HG03520 (cell line): ENCODE measurements around the gene TFPT.
A peak's percentile ranks its signal among the peaks of the same experiment; 100 is the strongest.

ENCODE experiments used
- ATAC-seq: cut with Tn5 transposase; IDR thresholded peaks from one replicate; pipeline ENCODE4 v1.9.1; 2021; ENCODE audit warnings: mild to moderate bottlenecking, moderate library complexity; ENCODE audit not compliant: unreplicated experiment

TFPT gene, protein sequence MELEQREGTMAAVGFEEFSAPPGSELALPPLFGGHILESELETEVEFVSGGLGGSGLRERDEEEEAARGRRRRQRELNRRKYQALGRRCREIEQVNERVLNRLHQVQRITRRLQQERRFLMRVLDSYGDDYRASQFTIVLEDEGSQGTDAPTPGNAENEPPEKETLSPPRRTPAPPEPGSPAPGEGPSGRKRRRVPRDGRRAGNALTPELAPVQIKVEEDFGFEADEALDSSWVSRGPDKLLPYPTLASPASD

DNA sequence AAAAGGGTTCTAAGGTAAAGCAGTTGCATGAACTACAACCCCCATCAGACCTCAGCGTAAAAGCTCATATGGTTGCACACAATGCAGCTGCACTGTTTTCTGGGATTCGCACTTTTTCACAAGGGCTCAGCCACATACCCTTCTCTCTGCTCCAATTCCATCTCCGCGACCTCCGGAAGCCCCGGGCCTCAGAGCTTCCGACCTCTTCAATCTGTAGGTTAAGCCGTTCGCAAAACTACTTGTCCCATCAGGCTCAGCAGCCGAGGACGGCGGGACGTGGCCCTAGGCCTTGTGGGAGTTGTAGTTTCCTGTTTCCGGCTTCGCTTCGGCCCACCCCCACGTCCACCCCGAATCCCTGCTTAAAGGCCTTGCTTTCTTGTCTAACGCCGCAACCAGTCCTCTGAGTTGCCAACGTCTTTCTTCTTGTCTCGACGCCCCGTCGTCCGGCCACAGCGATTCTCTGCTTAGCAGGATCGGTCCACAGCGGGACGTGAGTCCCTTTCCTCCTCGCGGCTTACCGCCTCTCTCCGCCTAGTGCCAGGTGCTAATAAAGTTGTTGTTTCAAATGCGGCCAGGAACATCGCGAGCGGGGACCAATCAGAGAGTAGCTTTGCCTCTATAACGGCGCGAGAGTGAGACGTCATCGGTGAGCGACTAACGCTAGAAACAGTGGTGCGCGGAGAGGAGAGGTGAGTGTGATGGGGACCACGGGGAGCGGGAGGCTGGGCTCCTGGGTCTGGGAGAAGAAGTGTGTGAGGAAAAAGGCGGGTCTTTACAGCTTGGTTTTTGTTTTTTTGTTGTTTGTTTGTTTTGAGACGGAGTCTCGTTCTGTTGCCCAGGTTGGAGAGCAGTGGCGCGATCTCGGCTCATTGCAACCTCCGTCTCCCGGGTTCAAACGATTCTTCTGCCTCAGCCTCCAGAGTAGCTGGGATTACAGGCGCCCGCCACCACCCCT, at the start of gene TFPT, which contains the start of gene PRPF31:
TFPT (minus strand) TSS at position 549 of the 955 bp plus-strand sequence; CDS start at position 161, 388 bp downstream.
PRPF31 (plus strand) TSS at position 646 of the 955 bp plus-strand sequence. CDS start 2,525 bp downstream, outside the sequence.
- peak; percentile 72 for ATAC-seq

DNA sequence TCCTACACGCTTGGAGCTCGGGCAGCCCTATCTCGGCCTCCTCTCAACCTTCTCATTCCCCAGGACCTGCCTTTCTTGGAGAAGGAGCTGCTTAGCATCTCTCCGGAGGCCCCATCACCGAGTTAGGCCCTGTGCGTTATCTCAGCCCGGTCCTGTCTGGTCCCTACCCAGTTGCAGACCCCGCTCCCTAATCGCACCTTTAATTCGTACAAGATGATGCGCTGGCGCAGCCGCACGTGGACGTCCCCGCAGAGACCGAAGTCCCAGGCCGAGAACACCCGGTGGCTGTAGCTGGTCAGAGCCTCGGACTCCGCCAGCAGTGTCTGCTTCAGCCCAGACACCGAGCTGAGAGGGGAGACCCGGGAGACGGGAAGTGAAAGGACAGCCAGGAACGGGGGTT, 49.8 kb upstream of the TFPT start:
- no peak for ATAC-seq

DNA sequence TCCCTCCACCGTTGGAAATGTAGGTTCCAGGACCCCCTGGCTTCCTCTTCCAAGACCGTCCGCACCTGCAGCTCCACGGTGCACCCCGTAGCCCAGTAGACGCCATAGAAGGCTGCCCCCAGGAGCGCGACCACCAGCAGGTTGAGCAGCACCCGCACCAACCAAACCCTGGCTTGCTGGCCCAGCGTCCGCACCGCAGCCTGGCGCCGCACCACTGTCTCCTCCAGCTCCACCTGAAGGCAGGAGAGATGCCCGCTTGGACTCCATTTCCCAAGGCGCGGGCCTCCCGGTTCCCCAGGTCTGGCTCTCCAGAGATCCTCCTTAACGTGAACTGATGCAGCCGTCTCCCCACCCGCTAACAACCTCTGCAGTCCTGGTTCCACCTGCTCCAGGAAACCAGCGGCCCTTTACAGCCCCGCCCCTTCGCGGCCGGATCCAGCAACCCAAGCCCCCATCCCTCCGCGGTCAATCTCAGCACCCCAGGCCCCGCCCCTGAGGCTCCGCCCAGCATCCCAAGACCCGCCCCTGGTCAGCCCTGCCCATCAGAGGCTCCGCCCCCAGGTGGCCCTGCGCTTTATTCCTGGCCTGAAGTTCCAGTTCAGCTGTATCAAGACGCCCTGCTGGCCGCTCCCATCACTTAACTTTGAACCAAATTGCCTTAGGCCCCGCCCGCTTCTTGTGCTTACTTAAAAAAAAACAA, 49.1 kb upstream of the TFPT start:
- ATAC-seq, result no peak

DNA sequence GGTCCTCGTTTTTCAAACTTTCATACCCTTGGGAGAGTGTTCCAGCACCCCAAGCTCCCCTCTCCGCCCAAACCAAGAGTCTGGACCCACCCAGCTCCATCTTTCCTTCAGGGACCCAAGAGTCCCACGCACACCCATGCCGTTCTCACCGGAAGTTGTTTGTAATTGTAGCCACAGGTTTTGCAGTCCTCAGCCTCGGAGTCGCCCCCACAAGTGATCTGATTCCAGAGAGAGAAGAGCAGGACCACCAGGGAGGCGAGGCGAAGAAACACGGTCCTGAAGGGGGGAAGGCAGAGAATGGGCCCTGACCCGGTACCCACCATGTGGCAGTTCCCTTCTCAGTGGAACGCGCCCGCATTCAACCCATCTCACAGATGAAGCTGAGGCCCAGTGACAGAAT, 47.4 kb upstream of the TFPT start:
- no peak for ATAC-seq

DNA sequence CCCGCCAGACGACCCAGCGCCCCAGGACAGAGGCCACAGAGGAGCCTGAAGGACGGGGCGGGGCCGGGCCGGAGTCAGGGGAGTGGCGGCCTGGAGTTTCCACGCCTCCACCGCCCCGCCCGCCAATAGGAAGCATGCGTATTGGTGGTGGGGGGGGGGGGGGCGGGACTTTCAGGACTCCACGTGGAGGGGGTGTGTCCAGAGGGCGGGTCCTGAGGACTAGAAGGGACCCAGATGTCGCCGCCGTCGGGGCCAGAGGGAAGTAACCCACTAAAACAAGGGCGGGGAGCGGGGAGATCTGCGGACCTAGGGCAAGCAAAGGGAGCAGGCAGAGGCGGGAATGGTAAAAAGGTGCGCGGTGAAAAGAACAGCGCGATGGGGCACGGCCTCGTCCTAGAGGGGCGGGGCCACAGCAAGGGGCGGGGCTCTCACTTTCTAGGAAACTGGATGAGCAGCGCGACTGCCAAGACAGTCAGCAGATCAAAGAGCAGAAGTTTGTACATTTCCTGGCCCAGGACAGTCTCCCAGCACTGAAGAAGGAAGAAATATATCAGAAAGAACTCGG, 46.9 kb upstream of the TFPT start:
- no peak for ATAC-seq

DNA sequence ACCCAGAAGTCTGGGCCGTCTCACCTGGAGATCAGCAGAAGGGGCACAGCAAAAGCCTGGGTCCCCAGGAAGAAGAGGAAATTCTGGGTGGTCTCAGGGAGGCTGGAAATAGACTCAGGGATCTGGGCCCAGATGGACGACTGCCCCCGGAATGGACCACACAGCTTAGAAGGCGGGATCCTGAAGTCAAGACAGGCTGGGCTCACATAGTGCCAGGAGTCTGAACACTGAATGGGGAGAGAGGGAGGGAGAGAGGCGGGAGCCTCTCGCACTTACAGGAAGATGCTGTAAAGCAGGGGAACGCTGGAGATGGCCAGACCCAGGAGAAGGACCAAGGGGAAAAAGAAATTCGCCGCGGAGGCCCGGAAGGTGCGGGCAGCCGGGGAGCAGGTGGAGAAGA, 45.4 kb upstream of the TFPT start:
- no peak for ATAC-seq

DNA sequence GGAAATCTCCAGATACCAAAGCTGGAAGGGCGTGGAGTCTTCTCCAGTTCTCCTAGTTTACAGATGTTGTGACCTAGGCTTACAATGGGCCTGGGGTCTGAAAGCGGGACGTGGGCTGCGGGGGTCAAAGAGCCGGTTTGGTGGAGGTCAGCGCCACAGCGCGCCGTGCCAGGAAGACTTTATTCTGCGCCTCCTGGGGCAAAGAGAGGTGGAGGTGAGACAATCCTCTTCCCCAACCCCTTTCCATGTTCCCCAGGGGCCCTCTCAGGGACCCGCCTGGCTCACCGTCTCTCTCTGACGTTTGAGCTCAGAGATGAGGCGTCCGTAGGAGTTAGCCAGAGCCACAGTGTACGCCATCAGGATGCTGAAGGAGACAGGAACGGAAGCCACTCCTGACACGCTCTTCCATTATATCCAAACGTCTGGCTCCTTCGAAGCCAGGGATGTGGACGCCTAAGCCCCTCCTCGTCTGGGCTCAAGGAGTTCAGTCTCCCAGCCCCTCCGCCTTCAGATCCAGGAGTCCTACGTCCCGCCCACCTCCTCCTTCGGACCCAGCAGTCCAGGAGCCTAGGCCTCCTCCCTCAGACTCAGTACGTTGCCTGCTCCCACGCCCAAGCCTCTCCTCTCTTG, 44.8 kb upstream of the TFPT start:
- ATAC-seq, result no peak

DNA sequence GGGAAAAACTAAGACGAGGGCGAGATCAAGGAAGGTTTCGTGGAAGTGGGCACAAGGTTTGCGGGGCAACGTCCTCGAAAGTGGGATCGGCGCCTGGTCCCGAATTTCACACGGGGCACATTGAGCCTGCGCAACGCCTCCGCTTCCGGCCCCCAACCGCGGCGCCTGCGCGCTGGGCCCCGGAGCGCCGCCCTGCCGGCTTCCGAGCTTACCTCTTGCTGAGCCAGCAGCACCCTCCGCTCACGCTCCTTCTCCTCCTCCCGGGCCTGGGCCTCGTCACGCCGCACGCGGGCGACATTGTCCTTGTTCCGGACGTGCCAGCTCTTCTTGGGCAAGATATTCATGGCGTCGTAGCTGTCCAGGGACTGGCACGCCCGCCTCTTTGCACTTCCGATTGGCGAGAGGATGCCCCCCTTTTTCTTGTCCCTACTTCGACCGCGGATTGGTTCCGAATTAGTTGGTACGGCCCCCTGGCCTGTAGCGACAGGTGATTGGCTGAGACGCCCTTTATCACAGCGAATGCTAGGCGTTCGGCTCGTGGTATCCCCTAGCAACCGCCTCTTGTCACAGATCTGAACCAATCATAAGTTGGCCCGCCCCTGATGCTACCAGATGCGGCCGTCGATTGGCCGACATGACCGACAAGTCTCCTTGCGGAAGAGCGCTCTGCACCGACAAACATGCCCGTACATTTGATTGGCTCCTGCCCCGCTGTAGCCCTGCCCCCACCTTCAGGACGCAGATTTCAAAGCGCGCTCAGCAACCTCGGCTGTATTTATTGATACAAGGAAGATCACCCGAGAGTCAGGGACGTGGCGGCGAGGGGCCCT, 44.1 kb upstream of the TFPT start, which contains the start of gene LENG1:
LENG1 (minus strand) TSS at position 370 of the 830 bp plus-strand sequence; CDS start at position 344, 26 bp downstream.
- ATAC-seq, result peak; percentile 89

DNA sequence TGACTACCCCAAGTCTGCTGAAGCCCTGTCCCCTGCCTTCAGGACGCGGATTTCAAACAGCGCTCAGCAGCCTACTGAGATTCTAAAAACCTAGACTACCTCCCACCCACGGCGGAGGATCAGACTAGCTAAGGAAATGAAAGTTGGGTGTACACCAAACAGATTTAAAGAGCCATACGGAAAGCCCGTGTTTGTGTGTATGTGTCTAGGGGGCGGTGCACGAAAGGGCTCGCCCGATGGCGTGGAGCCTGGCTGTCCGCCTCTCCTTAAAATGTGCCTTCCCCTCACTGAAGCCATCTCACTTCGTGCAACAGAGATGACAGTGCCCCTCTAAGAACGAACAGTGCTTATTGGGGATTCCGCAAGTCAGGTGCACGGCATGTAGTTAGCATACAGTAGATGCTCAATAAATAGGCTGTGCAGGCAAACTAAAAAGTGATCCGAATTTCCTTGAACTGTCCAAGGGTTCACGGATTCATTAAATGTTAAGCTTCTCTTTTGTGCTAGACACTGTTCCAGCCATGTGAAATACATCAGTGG, 43.4 kb upstream of the TFPT start:
- ATAC-seq, result no peak

DNA sequence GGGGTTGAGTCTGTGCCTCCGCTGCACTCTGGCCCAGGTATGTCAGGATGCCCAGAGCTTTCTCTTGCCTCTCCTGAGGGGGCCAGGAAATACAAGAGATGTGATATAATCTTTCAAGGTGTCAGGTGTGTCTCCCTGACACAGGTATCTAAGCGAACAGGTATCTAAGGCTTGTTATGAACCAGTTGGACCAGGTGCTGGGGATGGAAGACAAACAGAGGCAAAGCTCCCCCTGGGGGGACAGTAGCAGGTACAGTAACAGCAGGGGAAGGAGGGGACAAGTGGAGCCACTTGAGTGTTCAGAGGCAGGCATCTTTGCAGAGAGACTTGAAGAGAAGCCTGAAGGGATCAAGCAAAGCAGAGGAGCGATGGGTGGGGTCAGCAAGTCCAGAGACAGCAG, 41.5 kb upstream of the TFPT start:
- ATAC-seq, result no peak

DNA sequence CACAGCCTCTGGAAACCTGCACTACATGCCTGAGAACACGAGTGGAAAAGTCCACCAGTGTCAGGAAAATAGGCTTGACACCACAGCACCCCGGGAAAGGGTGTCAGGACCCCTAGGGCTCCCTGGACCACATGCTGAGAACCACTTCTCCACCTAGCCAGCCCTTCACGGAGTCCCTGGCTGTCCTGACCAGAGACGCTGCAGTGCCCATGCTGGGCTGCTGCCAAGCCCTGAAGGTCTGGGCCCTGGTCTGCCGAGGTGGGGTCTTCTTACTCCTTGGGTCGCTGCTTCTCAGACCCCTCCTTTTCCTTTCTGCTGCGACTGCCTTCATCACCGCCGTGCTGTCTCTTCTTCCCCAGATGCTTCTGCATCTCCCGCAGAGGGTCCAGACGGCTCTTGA, 41.0 kb upstream of the TFPT start:
- ATAC-seq, result no peak

DNA sequence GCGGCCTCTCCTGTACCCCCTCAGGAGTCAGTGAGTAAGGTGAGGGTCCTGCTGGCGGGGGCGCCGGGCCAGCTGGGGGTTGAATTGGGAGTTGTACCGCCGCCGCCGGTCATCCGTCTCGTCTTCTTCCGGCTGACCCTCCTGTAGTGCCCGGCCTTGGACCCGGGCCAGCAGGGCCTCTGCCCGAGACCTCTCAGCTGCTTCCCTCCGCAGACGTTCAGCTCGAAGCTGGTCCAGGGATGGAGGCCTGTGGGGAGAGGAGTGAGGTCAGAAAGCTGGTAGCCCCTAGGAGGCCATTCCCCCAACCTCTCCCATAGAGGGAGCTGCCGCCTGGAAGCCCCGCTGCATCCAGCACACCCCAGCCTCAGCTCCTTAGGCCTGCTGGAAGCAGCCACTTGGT, 40.2 kb upstream of the TFPT start:
- ATAC-seq, result no peak

DNA sequence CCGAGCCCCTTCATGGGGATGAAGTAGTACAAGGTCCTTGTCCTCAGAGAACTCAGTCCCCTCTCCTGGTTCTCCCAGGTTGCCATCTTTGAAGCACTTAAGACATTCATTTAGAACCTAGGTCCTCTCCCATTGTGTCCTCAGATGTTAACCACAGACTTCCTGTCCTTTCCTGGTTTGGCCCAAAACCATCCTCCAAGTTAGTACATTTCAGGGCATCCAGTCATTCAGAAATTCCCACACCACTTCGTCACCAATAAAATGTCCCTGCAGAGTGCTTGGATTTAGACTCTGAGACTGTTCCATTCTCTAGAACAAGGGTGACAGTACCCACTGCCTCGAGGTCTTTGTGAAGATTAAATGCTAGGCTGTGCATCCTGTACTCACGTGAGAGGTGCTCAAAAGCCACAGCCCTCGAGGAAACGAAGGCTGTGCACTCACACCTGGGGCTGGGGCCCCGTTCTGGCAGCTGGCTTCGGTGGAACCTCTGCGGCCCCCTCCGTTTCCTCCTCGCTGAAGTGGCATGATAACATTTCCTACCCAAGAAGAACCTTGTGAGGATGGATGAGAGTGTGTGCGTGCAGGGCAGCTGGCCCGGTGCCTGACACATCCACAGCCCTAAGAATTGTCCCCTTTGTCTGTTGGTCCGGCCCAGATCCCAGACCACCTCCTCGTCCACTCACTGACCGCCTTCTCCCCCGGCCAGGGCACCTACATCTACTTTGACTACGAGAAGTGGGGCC, 39.3 kb upstream of the TFPT start:
- ATAC-seq, result no peak

DNA sequence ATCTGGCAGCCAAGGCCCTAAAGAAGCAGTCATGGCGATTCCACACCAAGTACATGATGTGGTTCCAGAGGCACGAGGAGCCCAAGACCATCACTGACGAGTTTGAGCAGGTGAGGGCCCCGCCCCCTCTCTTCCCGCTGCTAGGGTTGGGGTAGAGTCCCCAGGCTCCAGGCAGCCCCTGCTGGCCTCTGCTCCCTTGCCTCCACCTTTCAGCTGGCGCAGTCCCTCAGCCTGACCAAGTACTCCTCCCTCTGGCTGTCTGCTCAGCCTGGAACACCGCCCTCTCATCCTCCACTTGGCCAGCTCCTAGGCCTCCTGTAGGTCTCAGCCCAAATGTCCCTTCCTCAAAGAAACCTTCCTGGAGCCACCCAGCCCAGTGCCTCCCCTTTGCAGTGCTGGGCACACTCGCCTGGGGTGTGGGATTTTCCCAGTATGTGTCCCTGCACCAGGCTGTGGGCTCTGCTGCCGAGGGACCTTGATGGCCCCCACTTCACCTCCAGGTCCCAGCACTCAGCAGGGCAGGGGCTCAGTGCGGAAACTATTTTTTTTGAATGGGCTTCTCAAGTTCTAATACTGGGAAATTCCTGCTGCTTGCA, 38.4 kb upstream of the TFPT start:
- no peak for ATAC-seq

DNA sequence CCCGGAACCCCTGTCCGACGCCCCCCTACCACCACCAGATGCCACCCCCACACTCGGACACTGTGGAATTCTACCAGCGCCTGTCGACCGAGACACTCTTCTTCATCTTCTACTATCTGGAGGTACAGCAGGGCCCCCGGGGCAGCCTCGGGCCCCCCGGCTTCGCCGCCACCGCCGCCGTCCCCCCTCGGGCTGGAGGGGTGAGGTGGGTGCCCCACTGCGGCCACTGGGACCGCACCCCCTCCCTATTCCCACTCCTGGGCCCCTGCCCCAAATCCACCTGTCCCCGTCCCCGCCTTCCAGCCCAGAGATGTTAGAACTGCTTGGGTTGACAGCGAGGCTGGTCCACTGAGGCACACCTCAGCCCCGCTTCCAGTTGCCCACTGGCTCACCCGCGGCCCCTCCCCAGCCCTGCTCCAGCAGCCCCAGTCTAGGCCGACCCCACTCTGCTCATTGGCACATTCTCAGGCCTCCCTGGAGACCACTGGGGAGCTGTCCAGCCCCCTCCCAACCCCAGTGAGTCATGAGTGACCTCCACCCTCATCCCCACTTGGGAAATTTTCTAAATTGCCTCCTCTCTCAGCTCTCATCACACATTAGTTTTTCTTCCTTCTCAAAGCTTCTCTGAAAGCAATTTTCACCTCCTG, 37.5 kb upstream of the TFPT start:
- no peak for ATAC-seq

DNA sequence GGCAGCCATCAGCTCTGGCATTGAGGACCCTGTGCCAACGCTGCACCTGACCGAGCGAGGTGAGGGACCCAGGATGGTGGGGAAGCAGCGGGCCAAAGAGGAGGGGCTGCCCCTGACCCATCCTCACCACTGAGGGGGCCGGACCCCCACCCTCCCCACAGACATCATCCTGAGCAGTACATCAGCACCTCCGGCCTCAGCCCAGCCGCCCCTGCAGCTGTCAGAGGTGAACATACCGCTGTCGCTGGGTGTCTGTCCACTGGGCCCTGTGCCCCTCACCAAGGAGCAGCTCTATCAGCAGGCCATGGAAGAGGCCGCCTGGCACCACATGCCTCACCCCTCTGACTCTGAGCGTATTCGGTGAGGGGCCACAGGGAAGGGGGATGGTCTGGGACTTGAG, 36.8 kb upstream of the TFPT start:
- no peak for ATAC-seq

DNA sequence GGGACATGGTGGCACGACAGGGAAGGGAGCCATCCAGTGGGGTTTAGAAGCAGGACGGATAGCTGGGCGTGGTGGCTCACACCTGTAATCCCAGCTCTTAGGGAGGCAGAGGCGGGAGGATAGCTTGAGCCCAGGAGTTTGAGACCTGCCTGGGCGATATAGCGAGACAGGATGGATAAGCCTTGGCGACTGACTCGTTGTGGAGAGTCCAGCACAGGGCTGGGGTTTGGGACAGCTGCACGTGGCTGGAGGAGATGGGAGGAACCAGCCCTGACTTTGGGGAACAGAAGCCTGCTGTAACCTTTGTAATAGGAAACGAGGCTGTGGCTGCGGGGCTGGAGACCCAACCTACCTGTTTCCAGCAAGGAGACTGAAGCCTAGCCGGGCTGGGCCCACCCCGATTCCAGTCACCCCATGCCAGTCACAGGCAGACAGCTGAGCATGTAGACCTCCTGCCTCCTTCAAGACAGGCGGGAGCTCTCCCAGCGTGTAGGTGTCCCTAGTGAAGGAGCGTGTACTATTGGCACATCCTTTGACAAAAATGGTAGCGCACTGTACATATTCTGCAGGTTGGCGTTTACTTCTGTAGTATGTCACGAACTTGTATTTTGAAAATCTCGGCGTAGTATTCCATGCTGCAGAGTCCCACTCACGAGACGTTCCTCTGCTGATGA, 36.0 kb upstream of the TFPT start:
- no peak for ATAC-seq
